Endothelial cell of umbilical vein (primary cell): ENCODE measurements around the gene KRT77. TPM values are rescaled to one million over a fixed set of nuclear protein-coding genes. Genes with fewer than 3 reads are reported as not detected.

Source experiments
- BruUV-seq: library from RNA; stranded (reverse); fragments of 400-500 nt; replicated peaks from 2 replicates; lab custom pipeline; 2021; lab: Mats Ljungman, UMichigan
- CTCF ChIA-PET: fragments of 300-600, 350-600 bp; sonication (Branson Sonifier 250); formaldehyde crosslinking; loops from one replicate; lab custom pipeline; 2021; ENCODE audit warnings: antibody characterized with exemption, inconsistent platforms; lab: Charles Lee
- POLR2A ChIA-PET: fragments of 300-600, 350-600 bp; sonication (Branson Sonifier 250); formaldehyde crosslinking; loops from one replicate; lab custom pipeline; 2021; ENCODE audit warnings: antibody characterized with exemption, inconsistent platforms; lab: Charles Lee
- DNase-seq: peaks from one replicate; pipeline ENCODE4 v3.0.0-alpha.2; 2011; ENCODE audit warnings: low read depth, low spot score
- FAIRE-seq: peaks from 2 replicates; lab custom pipeline; 2011; peaks lifted over from hg19 to GRCh38; lab: Jason Lieb, UNC
- H2AFZ ChIP-seq: 2 replicates; pipeline ENCODE4 v1.6.0; 2012; ENCODE audit warnings: low read depth, low read length, control low read depth, inconsistent platforms
- H3K27ac ChIP-seq: 2 replicates; pipeline ENCODE4 v1.5.1; 2011; ENCODE audit warnings: low read depth, mild to moderate bottlenecking, control low read depth, low read length, moderate library complexity; ENCODE audit not compliant: insufficient read depth
- H3K27me3 ChIP-seq, 2 experiments: 2 replicates each; pipeline versions ENCODE4 v1.6.0 to v1.6.1; 2011; ENCODE audit warnings: low read length in 2 of 2, mixed read lengths in 1 of 2; ENCODE audit not compliant: control insufficient read depth in 2 of 2, insufficient read depth in 2 of 2
- H3K36me3 ChIP-seq, 2 experiments: 2 replicates in 1 of 2; 3 replicates in 1 of 2; pipeline ENCODE4 v1.5.1; 2011; ENCODE audit warnings: low read length in 2 of 2, mild to moderate bottlenecking in 1 of 2, moderate library complexity in 1 of 2; ENCODE audit not compliant: control insufficient read depth in 2 of 2, insufficient read depth in 2 of 2; ENCODE audit errors: extremely low read depth in 1 of 2
- H3K4me1 ChIP-seq: 3 replicates; pipeline ENCODE4 v1.5.1; 2011; ENCODE audit warnings: mild to moderate bottlenecking, low read length; ENCODE audit not compliant: control insufficient read depth, insufficient read depth; ENCODE audit errors: extremely low read depth
- H3K4me2 ChIP-seq: 2 replicates; pipeline ENCODE4 v1.6.1; 2011; ENCODE audit warnings: low read length, control low read depth, mixed read lengths; ENCODE audit not compliant: insufficient read depth
- H3K4me3 ChIP-seq, 3 experiments: fragments of 200-600 bp in 1 of 3; sonication (generic), shearing (Covaris generic) in 1 of 3; replicated peaks in 1 of 3; 2 replicates each; pipeline ENCODE4 v1.5.1; 2011 to 2016; ENCODE audit warnings: control low read depth in 3 of 3, low read length in 3 of 3, mild to moderate bottlenecking in 2 of 3, inconsistent platforms in 1 of 3, low read depth in 1 of 3, moderate library complexity in 1 of 3; ENCODE audit not compliant: insufficient read depth in 1 of 3
- H3K79me2 ChIP-seq: 2 replicates; pipeline ENCODE4 v1.6.0; 2012; ENCODE audit warnings: low read length, inconsistent platforms; ENCODE audit not compliant: control insufficient read depth, insufficient read depth
- H3K9ac ChIP-seq: replicated peaks from 2 replicates; pipeline ENCODE3; 2011; ENCODE audit warnings: low read length, control low read depth; ENCODE audit not compliant: insufficient read depth; ENCODE audit errors: extremely low read depth
- H3K9me1 ChIP-seq: replicated peaks from 3 replicates; pipeline ENCODE4 v1.6.0; 2011; ENCODE audit warnings: mild to moderate bottlenecking, low read length; ENCODE audit not compliant: control insufficient read depth, insufficient read depth; ENCODE audit errors: extremely low read depth
- H3K9me3 ChIP-seq: replicated peaks from 2 replicates; pipeline ENCODE4 v1.5.1; 2012; ENCODE audit warnings: low read length, inconsistent platforms; ENCODE audit not compliant: control insufficient read depth, insufficient read depth
- H4K20me1 ChIP-seq: replicated peaks from 2 replicates; pipeline ENCODE3; 2011; ENCODE audit warnings: mild to moderate bottlenecking, low read length; ENCODE audit not compliant: control insufficient read depth, insufficient read depth; ENCODE audit errors: extremely low read depth
- CTCF ChIP-seq, 2 donors: IDR thresholded peaks; 1 replicate in 1 of 2; 2 replicates in 1 of 2; pipeline ENCODE4 v1.5.1; 2011; ENCODE audit warnings: low read length in 2 of 2, mild to moderate bottlenecking in 2 of 2, moderate library complexity in 2 of 2, control low read depth in 1 of 2, inconsistent platforms in 1 of 2, low read depth in 1 of 2; ENCODE audit not compliant: insufficient read depth in 1 of 2; ENCODE audit errors: extremely low read depth in 1 of 2
- EZH2 ChIP-seq: IDR thresholded peaks from 2 replicates; pipeline ENCODE4 v1.6.1; 2012; ENCODE audit warnings: borderline replicate concordance, low read depth, mild to moderate bottlenecking, moderate library complexity, low read length, inconsistent platforms; ENCODE audit not compliant: severe bottlenecking
- FOS ChIP-seq: IDR thresholded peaks from 2 replicates; pipeline ENCODE4 v1.6.1; 2011; ENCODE audit warnings: mild to moderate bottlenecking, low read length, moderate library complexity, borderline replicate concordance; ENCODE audit not compliant: insufficient read depth
- GATA2 ChIP-seq: IDR thresholded peaks from 2 replicates; pipeline ENCODE4 v1.7.0; 2011; ENCODE audit warnings: low read depth, mild to moderate bottlenecking, moderate library complexity, mixed read lengths, low read length; ENCODE audit not compliant: insufficient read length, insufficient read depth
- JUN ChIP-seq: IDR thresholded peaks from 2 replicates; pipeline ENCODE4 v1.6.1; 2011; ENCODE audit warnings: borderline replicate concordance, low read depth; ENCODE audit not compliant: insufficient read length, insufficient read depth
- MYC ChIP-seq: IDR thresholded peaks from one replicate; pipeline ENCODE4 v1.6.1; 2011; ENCODE audit warnings: mild to moderate bottlenecking, low read depth, low read length
- POLR2A ChIP-seq: IDR thresholded peaks from 2 replicates; pipeline ENCODE4 v1.6.1; 2012; ENCODE audit warnings: low read depth, mild to moderate bottlenecking, control low read depth, low read length
- POLR2AphosphoS5 ChIP-seq: IDR thresholded peaks from 2 replicates; pipeline ENCODE4 v1.6.1; 2012; ENCODE audit warnings: low read depth, mild to moderate bottlenecking, control low read depth, low read length, moderate library complexity; ENCODE audit not compliant: insufficient read depth
- dilution Hi-C: fragments of 300-500 bp; cut with MboI; formaldehyde crosslinking; loops from one replicate; pipeline ENCODE4 v1.15.0; 2019; ENCODE audit warnings: low sequenced_read_pairs; ENCODE audit not compliant: extremely low pct_ligation_motif_present
- intact Hi-C: fragments of 100-400 bp; cut with micrococcal nuclease; formaldehyde crosslinking; loops from one replicate; pipeline ENCODE4 v1.10.0; 2022
- polyA plus RNA-seq, 4 experiments: library from polyadenylated mRNA; depleted of rRNA in 3 of 4; stranded (reverse) in 3 of 4; unstranded in 1 of 4; fragments of >200 nt; gene quantifications; 2 replicates each; pipeline versions ENCODE4 v1.2.1 to v1.2.3, GENCODE V29; 2011 to 2012; ENCODE audit warnings: missing spikeins in 1 of 4
- total RNA-seq: library from RNA; stranded (reverse); gene quantifications from 2 replicates; pipeline ENCODE4 v1.2.3, GENCODE V29; 2021
- TF ChIP-seq, protein P1 (sequence below): IDR thresholded peaks from 2 replicates; pipeline ENCODE4 v1.6.1; 2011; ENCODE audit not compliant: insufficient read depth, insufficient read length

KRT77 gene
- total and polyA plus RNA-seq, 2 donors (not counting 3 experiments of a cell fraction or from before 2014, with no cell fraction given): not detected

- dilution Hi-C loops: no loop called here
- H3K4me1 ChIP-seq: no peaks in the 10 kb centered on the region
- BruUV-seq: no TSS peak
- no peaks in the 10 kb centered on the region for H3K27me3 ChIP-seq
- DNase-seq (no peak), FAIRE-seq (no peak)
- no peaks in the 10 kb centered on the region for H3K79me2 ChIP-seq
- H3K9me3 ChIP-seq: no peaks in the 10 kb centered on the region
- no peak overlapping the region for H3K9ac ChIP-seq
- no peaks in the 10 kb centered on the region for H3K36me3 ChIP-seq
- H3K27ac ChIP-seq: no peak overlapping the region
- ChIA-PET POLR2A (no interaction called here), CTCF (no interaction called here)
- H3K4me2 ChIP-seq: no peak overlapping the region
- TF ChIP-seq MYC: no peak
- TF ChIP-seq JUN: no peak
- no peak for TF ChIP-seq CTCF (IDR thresholded peaks at IDR 0.05; ENCODE audit: extremely low read depth in 1 of 2, insufficient read depth in 1 of 2, low read depth in 1 of 2, low read length in 2 of 2)
- no peak for TF ChIP-seq POLR2AphosphoS5
- no peak for TF ChIP-seq POLR2A
- no peak for TF ChIP-seq FOS
- TF ChIP-seq EZH2: no peak
- TF ChIP-seq, protein P1, sequence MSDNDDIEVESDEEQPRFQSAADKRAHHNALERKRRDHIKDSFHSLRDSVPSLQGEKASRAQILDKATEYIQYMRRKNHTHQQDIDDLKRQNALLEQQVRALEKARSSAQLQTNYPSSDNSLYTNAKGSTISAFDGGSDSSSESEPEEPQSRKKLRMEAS: no peak
- TF ChIP-seq GATA2: no peak
- no peak overlapping the region for H2AFZ ChIP-seq
- intact Hi-C loops: loop anchor here (10.0 kb wide), 1 partner anchor 165 kb away; no protein-coding TSS in a partner anchor
- no peaks in the 10 kb centered on the region for H4K20me1 ChIP-seq
- no peaks in the 10 kb centered on the region for H3K9me1 ChIP-seq
- no peak overlapping the region for H3K4me3 ChIP-seq
Measured at GRCh38 chr12:52699960-52700359, 3.4 kb downstream of the KRT77 start.
